NT2/D1 (cell line): ENCODE results near the gene CFAP20DC.
A peak's percentile ranks its signal among the peaks of the same experiment; 100 is the strongest.
"Not testable (repeated sequence)": the region's sequence is repeated elsewhere in the genome, so short reads cannot be mapped to it uniquely, and the experiment has no call there.

Experiments used
- DNase-seq: peaks from one replicate; pipeline ENCODE4 v3.0.0-alpha.2; 2011; ENCODE audit warnings: low read depth, low spot score
- H3K27me3 ChIP-seq: 2 replicates; pipeline ENCODE4 v1.6.0; 2011; ENCODE audit warnings: mild to moderate bottlenecking; ENCODE audit not compliant: insufficient read length, insufficient read depth
- H3K36me3 ChIP-seq: 2 replicates; pipeline ENCODE4 v1.6.1; 2011; ENCODE audit warnings: mild to moderate bottlenecking, low read length, mixed read lengths; ENCODE audit not compliant: insufficient read depth, insufficient read length
- H3K4me1 ChIP-seq: 2 replicates; pipeline ENCODE4 v1.5.1; 2011; ENCODE audit not compliant: insufficient read depth, insufficient read length
- H3K4me3 ChIP-seq: 2 replicates; pipeline ENCODE4 v1.5.1; 2011; ENCODE audit warnings: low read depth; ENCODE audit not compliant: insufficient read length
- H3K9ac ChIP-seq: 2 replicates; pipeline ENCODE4 v1.6.0; 2011; ENCODE audit warnings: low read depth; ENCODE audit not compliant: insufficient read length
- H3K9me3 ChIP-seq: 2 replicates; pipeline ENCODE4 v1.5.1; 2011; ENCODE audit warnings: mild to moderate bottlenecking, low read length; ENCODE audit not compliant: insufficient read depth
- SUZ12 ChIP-seq: IDR thresholded peaks from 2 replicates; pipeline ENCODE4 v1.6.1; 2011; ENCODE audit not compliant: insufficient read length, insufficient read depth; ENCODE audit errors: extremely low read depth
- YY1 ChIP-seq: IDR thresholded peaks from 2 replicates; pipeline ENCODE4 v1.6.1; 2011; ENCODE audit not compliant: insufficient read length, insufficient read depth
- ZNF274 ChIP-seq: IDR thresholded peaks from 2 replicates; pipeline ENCODE4 v1.6.1; 2011; ENCODE audit warnings: mild to moderate bottlenecking, low read depth, low read length

Gene CFAP20DC

GRCh38 chr3:59049671-59050331 is at the start of gene CFAP20DC:
TSS of gene CFAP20DC (minus strand) at chr3:59050025. CDS start at chr3:59049631, 394 bp downstream.
- H3K4me1 ChIP-seq, result no peaks in the 10 kb centered on the region
- TF ChIP-seq ZNF274 (no peak), SUZ12 (no peak), YY1 (no peak)
- H3K36me3 ChIP-seq, result peaks cover 6% of the 10 kb centered on the region
- peak within 1 kb of the TSS; percentile 91 for H3K4me3 ChIP-seq
- DNase-seq, result peak; percentile 95
- peak within 1 kb of the TSS; percentile 92 for H3K9ac ChIP-seq
- no peaks in the 10 kb centered on the region for H3K9me3 ChIP-seq
- H3K27me3 ChIP-seq, result no peaks in the 10 kb centered on the region

- H3K4me1 ChIP-seq, H3K4me3 ChIP-seq, H3K36me3 ChIP-seq, H3K9ac ChIP-seq, DNase-seq, H3K9me3 ChIP-seq, H3K27me3 ChIP-seq: not testable (repeated sequence)
These were observed 48.7 kb upstream of the CFAP20DC start for GRCh38 chr3:59098516-59098915.

- TF ChIP-seq YY1 (no peak), ZNF274 (no peak), SUZ12 (no peak)
- Histone ChIP-seq H3K4me1 (no peaks in the 10 kb centered on the region), H3K27me3 (no peaks in the 10 kb centered on the region), H3K4me3 (no peak overlapping the region), H3K36me3 (no peaks in the 10 kb centered on the region), H3K9me3 (no peaks in the 10 kb centered on the region; the same call in 1 of the 2 replicates), H3K9ac (no peak overlapping the region)
- no peak for DNase-seq
These were observed 44.6 kb upstream of the CFAP20DC start for GRCh38 chr3:59094446-59094845.

- no peaks in the 10 kb centered on the region for H3K27me3 ChIP-seq
- no peak for TF ChIP-seq YY1
- H3K9me3 ChIP-seq, result no peaks in the 10 kb centered on the region; the same call in 1 of the 2 replicates
These were observed 43.7 kb upstream of the CFAP20DC start for GRCh38 chr3:59093521-59093920.

GRCh38 chr3:59088761-59089160 is 38.9 kb upstream of the CFAP20DC start:
- Histone ChIP-seq H3K36me3 (no peaks in the 10 kb centered on the region), H3K27me3 (no peaks in the 10 kb centered on the region), H3K4me1 (no peaks in the 10 kb centered on the region), H3K9me3 (no peaks in the 10 kb centered on the region), H3K4me3 (no peak overlapping the region), H3K9ac (no peak overlapping the region)
- no peak for TF ChIP-seq SUZ12
- TF ChIP-seq YY1, result no peak
- TF ChIP-seq ZNF274, result no peak
- DNase-seq, result no peak

More at GRCh38 chr3:59093521-59093920, 43.7 kb upstream of the CFAP20DC start:
- H3K4me3 ChIP-seq, result no peak overlapping the region
- H3K9ac ChIP-seq, result no peak overlapping the region
- no peaks in the 10 kb centered on the region for H3K36me3 ChIP-seq
- no peak for DNase-seq
- no peaks in the 10 kb centered on the region for H3K4me1 ChIP-seq

- no peak for TF ChIP-seq SUZ12
- TF ChIP-seq ZNF274, result no peak
- no peak for TF ChIP-seq YY1
These were observed 36.2 kb upstream of the CFAP20DC start for GRCh38 chr3:59085976-59086375.

GRCh38 chr3:59084583-59084982 is 34.8 kb upstream of the CFAP20DC start:
- TF ChIP-seq SUZ12 (no peak), YY1 (no peak), ZNF274 (no peak)
- H3K36me3 ChIP-seq, result no peaks in the 10 kb centered on the region
- no peak overlapping the region for H3K9ac ChIP-seq
- H3K4me3 ChIP-seq, result no peak overlapping the region
- no peaks in the 10 kb centered on the region for H3K27me3 ChIP-seq
- H3K9me3 ChIP-seq, result no peaks in the 10 kb centered on the region
- no peak for DNase-seq
- no peaks in the 10 kb centered on the region for H3K4me1 ChIP-seq

More at GRCh38 chr3:59085976-59086375, 36.2 kb upstream of the CFAP20DC start:
- Histone ChIP-seq H3K4me1 (no peaks in the 10 kb centered on the region), H3K9me3 (no peaks in the 10 kb centered on the region), H3K27me3 (no peaks in the 10 kb centered on the region), H3K36me3 (no peaks in the 10 kb centered on the region), H3K9ac (no peak overlapping the region), H3K4me3 (no peak overlapping the region)
- no peak for DNase-seq
